Hematopoietic multipotent progenitor cell treated with erythropoietin and hydrocortisone succinate and interleukin-3 and kit ligand, for 15 days (in vitro differentiated cells): Measurements from ENCODE around the gene LHPP.

Experiments used
- DNase-seq: peaks from one replicate; pipeline ENCODE4 v3.0.0-alpha.2; 2015; ENCODE audit warnings: low spot score

LHPP gene

DNA sequence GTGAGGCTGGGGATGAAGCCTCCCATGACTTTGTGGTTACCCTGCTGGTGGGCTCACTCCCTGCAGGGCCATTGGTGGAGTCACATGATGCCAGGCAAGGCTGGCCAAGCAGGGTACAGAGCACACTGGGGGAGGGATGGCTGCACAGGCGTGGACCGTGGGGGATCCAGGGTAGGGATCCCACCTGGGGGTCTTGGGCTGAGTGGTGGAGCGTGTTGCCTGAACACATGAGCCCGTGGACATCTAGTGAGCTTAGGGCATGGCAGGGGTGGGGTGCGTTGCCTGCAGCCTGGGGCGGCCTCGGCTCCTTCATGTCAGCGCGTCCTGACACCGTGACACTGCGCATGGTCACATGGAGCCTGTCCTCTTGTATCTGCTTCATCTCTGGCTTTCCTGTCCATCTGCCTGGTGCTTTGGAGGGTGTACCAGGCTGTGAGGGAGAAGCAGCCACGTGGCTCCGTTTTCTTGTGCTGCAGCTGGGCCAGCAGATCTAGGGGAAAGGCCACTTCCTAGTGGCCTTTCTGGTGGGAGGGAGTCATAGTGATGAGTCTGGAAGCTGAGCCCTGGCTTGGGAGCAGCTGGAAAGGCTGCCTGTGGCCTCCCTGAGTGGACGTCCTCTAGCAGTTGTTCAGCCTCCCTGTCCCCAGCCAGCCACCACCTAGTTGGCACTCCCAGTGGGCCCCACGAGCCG lies 96.2 kb downstream of the LHPP start:
- no peak for DNase-seq

GRCh38 chr10:124558339-124559321 lies 97.0 kb downstream of the LHPP start:
- no peak for DNase-seq

DNA sequence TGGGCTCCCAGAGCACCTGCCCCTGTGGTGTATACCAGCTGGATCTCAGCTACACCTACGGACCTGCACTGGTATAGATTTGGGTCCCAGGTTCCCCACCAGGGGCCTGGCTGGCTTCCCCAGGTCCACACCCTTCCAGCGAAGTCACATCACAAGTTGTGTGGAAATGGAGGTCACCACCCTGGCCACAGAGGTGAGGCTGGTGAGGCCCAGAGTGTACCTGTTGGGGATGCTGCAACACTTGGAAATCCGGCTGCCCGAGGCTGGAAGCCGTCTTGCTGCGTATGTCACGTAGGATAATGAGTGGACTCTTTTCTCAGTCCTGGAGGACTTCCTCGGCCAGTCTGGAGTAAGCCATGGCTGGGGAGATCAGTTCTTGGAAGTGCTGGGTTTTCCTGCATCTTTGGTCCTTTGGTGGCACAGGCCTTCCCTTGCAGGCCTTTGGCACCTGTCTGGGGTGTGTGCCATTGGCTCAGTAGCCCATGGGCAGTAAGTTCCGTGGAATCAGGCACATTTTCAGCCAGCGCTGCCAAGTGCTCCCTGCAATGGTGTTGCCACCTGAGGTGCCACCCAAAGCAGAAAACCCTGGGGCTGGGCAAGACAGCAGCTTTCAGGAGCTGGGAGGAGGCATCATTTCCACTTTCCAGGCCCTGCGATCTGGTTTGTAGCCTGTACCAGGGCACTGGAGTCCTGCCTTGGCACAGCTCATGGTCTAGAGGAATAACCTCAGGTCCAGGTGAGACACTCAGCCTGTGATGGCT lies 97.9 kb downstream of the LHPP start:
- no peak for DNase-seq

DNA sequence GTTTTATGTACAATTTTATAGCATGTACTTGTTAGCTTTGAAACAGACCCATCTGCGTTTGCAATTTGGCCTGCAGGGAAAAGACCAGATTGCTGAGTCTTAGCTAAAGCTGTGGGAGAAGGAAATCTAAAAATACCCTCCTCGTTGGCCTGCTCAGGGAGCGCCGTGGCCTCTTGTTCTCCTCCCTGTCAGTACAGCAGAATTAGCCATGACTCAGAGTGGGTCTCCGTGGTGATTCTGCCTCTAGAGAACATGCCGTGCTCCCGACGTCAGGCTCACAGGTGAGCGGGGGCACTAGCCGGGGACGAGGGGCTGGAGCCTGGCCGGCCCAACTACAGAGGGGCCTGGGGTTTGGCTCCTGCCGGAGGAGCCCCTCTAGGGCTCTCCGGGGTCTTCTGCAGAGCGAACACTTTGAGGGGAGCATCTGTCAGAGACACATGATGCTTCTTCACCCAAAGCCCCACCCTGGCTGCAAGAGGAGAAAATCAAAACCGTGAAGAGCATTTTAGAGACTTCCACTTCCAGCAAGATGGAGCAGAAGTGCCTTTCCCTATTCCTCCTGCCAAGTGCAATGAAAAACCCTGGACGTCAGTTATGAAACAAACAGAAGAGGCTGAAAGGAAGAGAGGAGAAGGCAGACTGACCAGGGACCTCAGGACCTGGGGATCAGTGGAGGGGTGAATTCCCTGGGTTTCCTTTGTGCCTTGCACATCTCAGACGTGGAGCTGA lies 98.9 kb downstream of the LHPP start:
- DNase-seq, result no peak

GRCh38 chr10:124561206-124561605 lies 99.6 kb downstream of the LHPP start:
- no peak for DNase-seq

DNA sequence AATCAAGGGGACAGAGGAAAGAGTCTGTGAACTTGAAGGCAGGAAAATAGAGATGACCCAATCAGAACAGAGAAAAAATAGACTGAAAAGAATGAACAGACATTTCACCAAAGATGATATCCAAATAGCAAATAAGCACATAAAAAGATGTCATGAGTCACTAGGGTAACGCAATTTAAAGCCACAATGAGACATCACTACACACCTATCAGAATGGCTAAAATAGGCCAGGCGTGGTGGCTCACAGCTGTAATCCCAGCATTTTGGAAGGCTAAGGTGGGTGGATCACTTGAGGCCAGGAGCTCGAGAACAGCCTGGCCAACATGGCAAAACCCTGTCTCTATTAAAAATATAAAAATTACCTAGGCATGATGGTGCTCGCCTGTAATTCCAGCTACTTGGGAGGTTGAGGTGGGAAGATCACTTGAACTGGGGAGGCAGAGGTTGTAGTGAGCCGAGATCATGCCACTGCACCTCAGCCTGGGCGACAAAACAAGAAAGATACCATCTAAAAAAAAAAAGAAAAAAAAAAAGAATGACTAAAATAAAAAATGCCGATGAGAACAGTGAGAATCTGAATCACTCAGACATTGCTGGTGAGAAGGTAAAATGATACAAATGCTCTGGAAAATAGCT lies 100.9 kb downstream of the LHPP start:
- no peak for DNase-seq

- no peak for DNase-seq
These were observed 101.9 kb downstream of the LHPP start for GRCh38 chr10:124563320-124564040.

DNA sequence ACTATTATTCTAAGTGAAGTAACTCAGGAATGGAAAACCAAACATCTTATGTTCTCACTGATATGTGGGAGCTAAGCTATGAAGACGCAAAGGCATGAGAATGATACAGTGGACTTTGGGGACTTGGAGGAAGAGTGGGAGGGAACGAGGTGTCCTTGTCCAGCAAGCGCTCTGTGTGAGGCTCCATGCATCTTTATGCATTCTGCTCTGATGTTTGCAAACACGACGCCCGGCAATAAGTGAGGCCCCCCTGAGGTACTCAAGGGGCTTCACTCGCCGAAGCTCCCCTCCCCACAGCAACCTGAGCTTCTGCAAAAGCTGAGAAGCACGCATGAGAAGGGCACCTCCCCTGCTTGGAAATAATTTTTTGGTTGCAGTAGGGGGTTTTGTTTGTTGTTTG lies 103.3 kb downstream of the LHPP start:
- no peak for DNase-seq

DNA sequence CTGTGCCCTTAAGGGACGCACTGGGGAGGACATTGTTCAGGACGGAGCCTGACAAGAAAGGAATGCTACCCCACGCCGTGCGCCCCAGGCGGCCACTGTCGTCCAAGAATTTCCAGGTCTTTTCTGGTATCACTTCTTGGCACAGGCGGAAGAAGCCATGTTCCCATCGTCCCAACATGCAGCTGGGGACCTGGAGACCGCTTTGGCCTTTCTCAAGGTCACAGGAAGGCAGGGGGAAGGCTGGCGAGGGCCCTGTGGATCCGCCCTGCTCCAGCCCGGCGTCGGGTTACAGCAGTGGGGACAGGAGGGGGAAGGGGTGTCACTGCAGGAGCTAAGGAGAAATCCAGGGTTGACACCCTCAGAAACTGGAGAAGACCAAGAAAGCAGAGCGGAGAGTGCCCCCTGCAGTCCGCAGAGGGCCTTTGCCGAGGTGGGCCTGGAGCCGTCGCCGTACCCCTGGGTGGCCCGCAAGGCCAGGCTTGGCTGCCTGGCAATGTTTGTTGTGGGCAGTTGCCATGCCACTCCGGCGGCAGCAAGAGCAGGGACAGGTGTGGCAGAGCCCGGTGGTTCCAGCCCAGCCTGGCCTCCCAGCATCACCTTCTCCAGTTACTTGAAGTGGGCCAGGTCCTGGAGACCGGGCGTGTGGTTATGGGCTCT lies 104.1 kb downstream of the LHPP start:
- DNase-seq, result no peak

- DNase-seq, result no peak
These were observed 104.7 kb downstream of the LHPP start for GRCh38 chr10:124566222-124566888.

- DNase-seq, result no peak
These were observed 105.6 kb downstream of the LHPP start for GRCh38 chr10:124566981-124567835.

DNA sequence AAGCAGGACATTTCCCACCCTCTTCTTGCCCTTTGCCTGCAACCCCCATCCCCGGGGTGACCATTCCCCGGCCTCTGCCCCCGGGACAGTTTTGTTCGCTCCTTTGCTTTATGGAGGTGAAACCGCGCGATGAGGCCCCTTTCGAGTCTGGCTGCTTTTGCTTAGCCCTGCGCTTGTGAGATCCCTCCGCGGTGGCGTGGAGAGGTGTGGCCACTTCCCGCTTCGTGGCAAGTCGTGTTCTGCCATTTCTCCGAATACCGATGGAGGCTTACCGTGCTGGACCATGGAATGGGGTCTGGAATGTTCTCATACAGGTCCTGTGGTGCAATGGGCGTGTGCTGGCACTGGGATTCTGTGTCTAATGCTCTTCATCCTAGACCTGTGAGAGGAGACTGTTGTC lies 106.7 kb downstream of the LHPP start:
- no peak for DNase-seq

DNA sequence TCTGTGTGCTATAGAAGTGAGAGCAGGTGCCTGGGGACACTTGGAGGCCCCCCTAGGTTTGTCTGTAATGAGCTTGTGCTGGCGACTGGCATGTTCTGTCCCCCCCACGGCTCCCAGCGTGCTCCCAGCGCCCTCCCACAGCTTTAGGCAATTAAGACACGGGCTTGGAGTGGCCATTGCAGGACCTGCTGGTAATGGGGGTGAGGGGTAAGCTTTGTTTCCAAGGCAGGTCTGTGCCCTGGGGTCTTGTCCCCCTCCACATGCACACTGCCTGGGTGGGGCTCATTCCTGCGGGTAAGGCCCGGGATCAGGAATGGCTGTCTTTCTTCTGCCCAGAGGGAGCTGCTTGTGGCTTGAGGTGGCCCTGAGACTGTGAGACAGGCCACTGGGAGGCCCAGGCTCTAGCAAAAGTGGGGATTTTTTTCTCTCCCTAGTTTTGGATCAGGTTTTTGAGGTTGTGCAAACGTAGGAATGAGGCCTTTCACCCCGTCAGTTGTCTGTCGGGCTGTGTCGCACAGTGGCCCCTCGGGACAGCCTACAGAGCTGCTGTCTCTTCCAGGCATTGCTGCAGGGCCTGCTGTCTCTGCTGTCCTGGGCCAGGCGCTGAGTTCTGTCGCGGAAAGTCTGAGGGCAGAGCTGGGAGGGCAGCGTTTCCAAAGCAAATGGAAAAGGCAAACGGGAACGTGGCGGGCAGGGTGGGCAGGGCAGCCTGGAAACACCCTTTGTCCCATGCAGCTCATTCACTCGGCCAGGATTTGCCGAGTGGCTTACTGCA lies 107.4 kb downstream of the LHPP start:
- DNase-seq, result no peak

DNA sequence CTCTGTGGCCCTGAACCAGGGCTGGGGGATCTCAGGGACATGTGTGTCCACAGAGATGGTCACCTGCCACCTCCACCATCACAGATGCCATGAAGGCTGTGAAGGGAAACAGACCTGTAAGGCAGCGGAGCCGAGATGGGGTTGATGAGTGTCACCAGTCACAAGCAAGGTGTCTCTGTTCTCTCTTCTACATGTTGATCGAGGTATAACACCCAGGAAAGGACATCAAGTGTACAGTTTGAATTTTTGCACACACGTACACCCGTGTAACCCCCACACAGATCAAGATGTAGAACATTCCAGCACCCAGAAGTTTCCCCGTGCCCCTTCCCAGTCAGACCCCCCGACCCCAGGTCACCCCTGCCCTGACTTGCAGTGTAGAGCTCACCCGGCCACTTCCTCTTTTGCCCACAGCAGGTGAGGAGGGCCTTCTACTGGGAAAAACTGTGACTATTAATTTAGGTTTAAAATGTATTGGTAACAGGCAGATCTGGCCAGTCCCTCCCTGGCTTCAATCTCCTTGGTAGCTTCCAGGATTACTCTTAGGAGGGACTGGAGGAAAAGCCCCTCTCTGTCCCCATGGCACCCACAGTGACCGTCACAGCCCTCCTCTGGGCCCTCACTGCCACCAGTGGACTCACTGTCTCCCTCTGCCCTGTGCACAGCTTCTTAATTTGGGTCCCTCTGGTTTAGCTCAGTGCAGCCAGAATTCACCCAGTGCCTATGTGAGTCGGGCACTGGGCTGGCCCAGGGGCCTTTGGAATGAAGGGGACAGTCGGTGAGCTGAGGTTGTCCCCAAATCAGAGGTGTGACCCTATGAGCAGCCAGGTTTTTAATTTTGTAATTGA lies 108.2 kb downstream of the LHPP start:
- no peak for DNase-seq

GRCh38 chr10:124570646-124571045 lies 109.0 kb downstream of the LHPP start:
- no peak for DNase-seq

DNA sequence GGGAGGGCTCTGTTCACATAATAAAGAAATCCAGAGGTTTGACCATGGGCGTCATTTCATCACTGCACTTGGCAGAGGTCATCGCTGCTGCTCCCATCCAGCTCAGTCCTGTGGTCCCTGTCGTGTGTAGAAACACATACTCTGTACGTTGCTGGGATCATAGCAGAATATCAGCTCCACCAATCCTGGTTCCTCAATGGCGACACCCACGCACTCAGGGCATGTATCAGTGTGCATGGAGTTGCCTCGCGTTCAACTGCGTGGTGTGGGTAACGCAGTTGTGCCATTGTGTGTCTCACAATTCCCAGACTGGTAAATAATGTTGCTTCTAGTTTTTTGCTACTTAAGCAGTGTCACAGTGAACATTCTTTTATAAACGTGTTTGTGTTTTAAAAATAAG lies 111.1 kb downstream of the LHPP start:
- no peak for DNase-seq
